Endothelial cell of umbilical vein (primary cell): ENCODE results near the gene MGAT5. TPM values are rescaled to one million over a fixed set of nuclear protein-coding genes. Genes with fewer than 3 reads are reported as not detected.

ENCODE experiments used
- BruUV-seq: library from RNA; stranded (reverse); fragments of 400-500 nt; replicated peaks from 2 replicates; lab custom pipeline; 2021; lab: Mats Ljungman, UMichigan
- CTCF ChIA-PET: fragments of 300-600, 350-600 bp; sonication (Branson Sonifier 250); formaldehyde crosslinking; loops from one replicate; lab custom pipeline; 2021; ENCODE audit warnings: antibody characterized with exemption, inconsistent platforms; lab: Charles Lee
- POLR2A ChIA-PET: fragments of 300-600, 350-600 bp; sonication (Branson Sonifier 250); formaldehyde crosslinking; loops from one replicate; lab custom pipeline; 2021; ENCODE audit warnings: antibody characterized with exemption, inconsistent platforms; lab: Charles Lee
- DNase-seq: peaks from one replicate; pipeline ENCODE4 v3.0.0-alpha.2; 2011; ENCODE audit warnings: low read depth, low spot score
- FAIRE-seq: peaks from 2 replicates; lab custom pipeline; 2011; peaks lifted over from hg19 to GRCh38; lab: Jason Lieb, UNC
- H2AFZ ChIP-seq: 2 replicates; pipeline ENCODE4 v1.6.0; 2012; ENCODE audit warnings: low read depth, low read length, control low read depth, inconsistent platforms
- H3K27ac ChIP-seq: 2 replicates; pipeline ENCODE4 v1.5.1; 2011; ENCODE audit warnings: low read depth, mild to moderate bottlenecking, control low read depth, low read length, moderate library complexity; ENCODE audit not compliant: insufficient read depth
- H3K27me3 ChIP-seq, 2 experiments: 2 replicates each; pipeline versions ENCODE4 v1.6.0 to v1.6.1; 2011; ENCODE audit warnings: low read length in 2 of 2, mixed read lengths in 1 of 2; ENCODE audit not compliant: control insufficient read depth in 2 of 2, insufficient read depth in 2 of 2
- H3K36me3 ChIP-seq, 2 experiments: 2 replicates in 1 of 2; 3 replicates in 1 of 2; pipeline ENCODE4 v1.5.1; 2011; ENCODE audit warnings: low read length in 2 of 2, mild to moderate bottlenecking in 1 of 2, moderate library complexity in 1 of 2; ENCODE audit not compliant: control insufficient read depth in 2 of 2, insufficient read depth in 2 of 2; ENCODE audit errors: extremely low read depth in 1 of 2
- H3K4me1 ChIP-seq: 3 replicates; pipeline ENCODE4 v1.5.1; 2011; ENCODE audit warnings: mild to moderate bottlenecking, low read length; ENCODE audit not compliant: control insufficient read depth, insufficient read depth; ENCODE audit errors: extremely low read depth
- H3K4me2 ChIP-seq: 2 replicates; pipeline ENCODE4 v1.6.1; 2011; ENCODE audit warnings: low read length, control low read depth, mixed read lengths; ENCODE audit not compliant: insufficient read depth
- H3K4me3 ChIP-seq, 3 experiments: fragments of 200-600 bp in 1 of 3; sonication (generic), shearing (Covaris generic) in 1 of 3; replicated peaks in 1 of 3; 2 replicates each; pipeline ENCODE4 v1.5.1; 2011 to 2016; ENCODE audit warnings: control low read depth in 3 of 3, low read length in 3 of 3, mild to moderate bottlenecking in 2 of 3, inconsistent platforms in 1 of 3, low read depth in 1 of 3, moderate library complexity in 1 of 3; ENCODE audit not compliant: insufficient read depth in 1 of 3
- H3K79me2 ChIP-seq: 2 replicates; pipeline ENCODE4 v1.6.0; 2012; ENCODE audit warnings: low read length, inconsistent platforms; ENCODE audit not compliant: control insufficient read depth, insufficient read depth
- H3K9ac ChIP-seq: replicated peaks from 2 replicates; pipeline ENCODE3; 2011; ENCODE audit warnings: low read length, control low read depth; ENCODE audit not compliant: insufficient read depth; ENCODE audit errors: extremely low read depth
- H3K9me1 ChIP-seq: replicated peaks from 3 replicates; pipeline ENCODE4 v1.6.0; 2011; ENCODE audit warnings: mild to moderate bottlenecking, low read length; ENCODE audit not compliant: control insufficient read depth, insufficient read depth; ENCODE audit errors: extremely low read depth
- H3K9me3 ChIP-seq: replicated peaks from 2 replicates; pipeline ENCODE4 v1.5.1; 2012; ENCODE audit warnings: low read length, inconsistent platforms; ENCODE audit not compliant: control insufficient read depth, insufficient read depth
- H4K20me1 ChIP-seq: replicated peaks from 2 replicates; pipeline ENCODE3; 2011; ENCODE audit warnings: mild to moderate bottlenecking, low read length; ENCODE audit not compliant: control insufficient read depth, insufficient read depth; ENCODE audit errors: extremely low read depth
- CTCF ChIP-seq, 2 donors: IDR thresholded peaks; 1 replicate in 1 of 2; 2 replicates in 1 of 2; pipeline ENCODE4 v1.5.1; 2011; ENCODE audit warnings: low read length in 2 of 2, mild to moderate bottlenecking in 2 of 2, moderate library complexity in 2 of 2, control low read depth in 1 of 2, inconsistent platforms in 1 of 2, low read depth in 1 of 2; ENCODE audit not compliant: insufficient read depth in 1 of 2; ENCODE audit errors: extremely low read depth in 1 of 2
- EZH2 ChIP-seq: IDR thresholded peaks from 2 replicates; pipeline ENCODE4 v1.6.1; 2012; ENCODE audit warnings: borderline replicate concordance, low read depth, mild to moderate bottlenecking, moderate library complexity, low read length, inconsistent platforms; ENCODE audit not compliant: severe bottlenecking
- FOS ChIP-seq: IDR thresholded peaks from 2 replicates; pipeline ENCODE4 v1.6.1; 2011; ENCODE audit warnings: mild to moderate bottlenecking, low read length, moderate library complexity, borderline replicate concordance; ENCODE audit not compliant: insufficient read depth
- GATA2 ChIP-seq: IDR thresholded peaks from 2 replicates; pipeline ENCODE4 v1.7.0; 2011; ENCODE audit warnings: low read depth, mild to moderate bottlenecking, moderate library complexity, mixed read lengths, low read length; ENCODE audit not compliant: insufficient read length, insufficient read depth
- JUN ChIP-seq: IDR thresholded peaks from 2 replicates; pipeline ENCODE4 v1.6.1; 2011; ENCODE audit warnings: borderline replicate concordance, low read depth; ENCODE audit not compliant: insufficient read length, insufficient read depth
- MYC ChIP-seq: IDR thresholded peaks from one replicate; pipeline ENCODE4 v1.6.1; 2011; ENCODE audit warnings: mild to moderate bottlenecking, low read depth, low read length
- POLR2A ChIP-seq: IDR thresholded peaks from 2 replicates; pipeline ENCODE4 v1.6.1; 2012; ENCODE audit warnings: low read depth, mild to moderate bottlenecking, control low read depth, low read length
- POLR2AphosphoS5 ChIP-seq: IDR thresholded peaks from 2 replicates; pipeline ENCODE4 v1.6.1; 2012; ENCODE audit warnings: low read depth, mild to moderate bottlenecking, control low read depth, low read length, moderate library complexity; ENCODE audit not compliant: insufficient read depth
- dilution Hi-C: fragments of 300-500 bp; cut with MboI; formaldehyde crosslinking; loops from one replicate; pipeline ENCODE4 v1.15.0; 2019; ENCODE audit warnings: low sequenced_read_pairs; ENCODE audit not compliant: extremely low pct_ligation_motif_present
- intact Hi-C: fragments of 100-400 bp; cut with micrococcal nuclease; formaldehyde crosslinking; loops from one replicate; pipeline ENCODE4 v1.10.0; 2022
- polyA plus RNA-seq, 4 experiments: library from polyadenylated mRNA; depleted of rRNA in 3 of 4; stranded (reverse) in 3 of 4; unstranded in 1 of 4; fragments of >200 nt; gene quantifications; 2 replicates each; pipeline versions ENCODE4 v1.2.1 to v1.2.3, GENCODE V29; 2011 to 2012; ENCODE audit warnings: missing spikeins in 1 of 4
- total RNA-seq: library from RNA; stranded (reverse); gene quantifications from 2 replicates; pipeline ENCODE4 v1.2.3, GENCODE V29; 2021
- TF ChIP-seq, protein P1 (sequence below): IDR thresholded peaks from 2 replicates; pipeline ENCODE4 v1.6.1; 2011; ENCODE audit not compliant: insufficient read depth, insufficient read length

MGAT5 gene
- total and polyA plus RNA-seq, 2 donors (not counting 3 experiments of a cell fraction or from before 2014, with no cell fraction given) = 17.7 to 84.1 TPM

- Histone ChIP-seq H3K4me3 (no peak overlapping the region), H3K9me1 (no peaks in the 10 kb centered on the region), H3K9ac (no peak overlapping the region), H3K9me3 (no peaks in the 10 kb centered on the region), H3K27ac (no peak overlapping the region), H2AFZ (no peak overlapping the region), H3K4me1 (peaks cover 4% of the 10 kb centered on the region), H3K4me2 (no peak overlapping the region), H4K20me1 (no peaks in the 10 kb centered on the region), H3K27me3 (no peaks in the 10 kb centered on the region), H3K36me3 (no peaks in the 10 kb centered on the region), H3K79me2 (no peaks in the 10 kb centered on the region)
- DNase-seq (no peak), FAIRE-seq (no peak)
- CTCF ChIA-PET = interaction anchor here (0.8 to 1.6 kb wide), 5 partner anchors 63 to 218 kb away, joined by 3 to 5 read pairs (median 4); no protein-coding TSS in a partner anchor
- dilution Hi-C loops = no loop called here
- TF ChIP-seq FOS = no peak
- TF ChIP-seq GATA2 = no peak
- no peak for TF ChIP-seq CTCF (IDR thresholded peaks at IDR 0.05; ENCODE audit: extremely low read depth in 1 of 2, insufficient read depth in 1 of 2, low read depth in 1 of 2, low read length in 2 of 2)
- TF ChIP-seq EZH2 = no peak
- TF ChIP-seq POLR2A = no peak
- TF ChIP-seq, protein P1, sequence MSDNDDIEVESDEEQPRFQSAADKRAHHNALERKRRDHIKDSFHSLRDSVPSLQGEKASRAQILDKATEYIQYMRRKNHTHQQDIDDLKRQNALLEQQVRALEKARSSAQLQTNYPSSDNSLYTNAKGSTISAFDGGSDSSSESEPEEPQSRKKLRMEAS = no peak
- no peak for TF ChIP-seq MYC
- no peak for TF ChIP-seq POLR2AphosphoS5
- no peak for TF ChIP-seq JUN
- POLR2A ChIA-PET = no interaction called here
- intact Hi-C loops = no loop called here
- no TSS peak for BruUV-seq
Measured at GRCh38 chr2:134336352-134336751, 82.5 kb downstream of the MGAT5 start.
